ENCODE measurements around the gene CYP2W1. TPM values are rescaled to one million over a fixed set of nuclear protein-coding genes. Genes with fewer than 3 reads are reported as not detected.

CYP2W1 gene
- total RNA-seq (2014; rRNA removed) (not detected in 2 replicates), Bru-seq, nascent RNA (not detected), BruChase-seq, experiment 1, labeled RNA remaining after a 6-hour chase (not detected), BruChase-seq, experiment 2, labeled RNA remaining after a 2-hour chase (percentile 13 among the genes with signal in this experiment)
- long read RNA-seq, partial matches to known transcripts = 0 of 1 reads
- long read RNA-seq, other reads (novel, unspliced or antisense) = 1 of 1 reads

DNA sequence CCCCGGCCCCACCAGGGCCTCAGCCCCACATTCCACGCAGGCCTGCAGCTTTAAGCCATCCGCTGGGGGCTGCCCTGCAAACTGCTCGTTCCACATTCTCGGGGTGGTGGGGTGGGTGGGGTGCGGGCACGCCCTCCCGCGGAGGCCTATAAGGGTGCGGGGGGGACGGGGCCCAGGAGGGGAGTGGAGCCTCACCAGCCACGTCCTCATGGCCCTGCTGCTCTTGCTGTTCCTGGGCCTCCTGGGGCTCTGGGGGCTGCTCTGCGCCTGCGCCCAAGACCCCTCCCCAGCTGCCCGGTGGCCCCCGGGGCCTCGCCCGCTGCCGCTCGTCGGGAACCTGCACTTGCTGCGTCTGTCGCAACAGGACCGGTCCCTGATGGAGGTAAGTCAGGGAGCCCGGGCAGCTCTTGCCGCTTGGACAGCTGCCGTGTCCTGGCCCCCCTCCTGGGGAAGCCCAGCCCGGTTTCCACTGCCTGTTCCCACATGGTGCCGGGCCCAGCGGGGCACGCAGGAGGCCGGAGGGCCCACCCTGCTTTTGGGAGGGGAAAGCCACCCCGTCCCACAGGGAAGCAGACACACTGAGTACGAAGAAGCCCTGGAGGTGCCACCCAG lies at the start of gene CYP2W1:
CYP2W1 (plus strand) TSS at position 178 of the 612 bp plus-strand sequence; CDS start at position 209, 31 bp downstream.
- CTCF ChIA-PET = no interaction called here
- H3K79me2 ChIP-seq (ENCODE audit: low read length) = no peaks in the 10 kb centered on the region
- DNase-seq = no peak
- H3K4me2 ChIP-seq (ENCODE audit: low read length) = no peak within 1 kb of the TSS
- no peaks in the 10 kb centered on the region for H3K9me2 ChIP-seq (replicated peaks; ENCODE audit: low read length)
- no peak within 1 kb of the TSS for H2AFZ ChIP-seq (ENCODE audit: low read length)
- intact Hi-C loops (cut with micrococcal nuclease) = no loop called here
- BruUV-seq (replicated peaks) = no TSS peak
- H3K27ac ChIP-seq (ENCODE audit: low read length) = no peak within 1 kb of the TSS
- H3K4me3 ChIP-seq (ENCODE audit: low read length) = no peak within 1 kb of the TSS
- no peaks in the 10 kb centered on the region for H3K9me3 ChIP-seq (ENCODE audit: low read length)
- no peaks in the 10 kb centered on the region for H4K20me1 ChIP-seq (ENCODE audit: low read length)
- ATAC-seq = no peak
- no peaks in the 10 kb centered on the region for H3K27me3 ChIP-seq (ENCODE audit: low read length)
- H3K4me1 ChIP-seq (ENCODE audit: insufficient read depth, low read length) = no peaks in the 10 kb centered on the region
- H3F3A ChIP-seq (ENCODE audit: low read length, unreplicated experiment) = no peaks in the 10 kb centered on the region
- no peak for TF ChIP-seq EZH2phosphoT487 (IDR thresholded peaks at IDR 0.05; ENCODE audit: borderline replicate concordance, low read length)
- no peak for TF ChIP-seq EZH2 (IDR thresholded peaks at IDR 0.05; ENCODE audit: low read length, unreplicated experiment)
- no peak for TF ChIP-seq CTCF (conservative IDR thresholded peaks at IDR 0.05; ENCODE audit: low read depth, low read length)
- H3K9ac ChIP-seq (ENCODE audit: low read length) = no peak within 1 kb of the TSS
- no peaks in the 10 kb centered on the region for H3K36me3 ChIP-seq (ENCODE audit: low read depth, low read length)
- POLR2A ChIA-PET (ENCODE audit: unreplicated experiment) = no interaction called here

DNA sequence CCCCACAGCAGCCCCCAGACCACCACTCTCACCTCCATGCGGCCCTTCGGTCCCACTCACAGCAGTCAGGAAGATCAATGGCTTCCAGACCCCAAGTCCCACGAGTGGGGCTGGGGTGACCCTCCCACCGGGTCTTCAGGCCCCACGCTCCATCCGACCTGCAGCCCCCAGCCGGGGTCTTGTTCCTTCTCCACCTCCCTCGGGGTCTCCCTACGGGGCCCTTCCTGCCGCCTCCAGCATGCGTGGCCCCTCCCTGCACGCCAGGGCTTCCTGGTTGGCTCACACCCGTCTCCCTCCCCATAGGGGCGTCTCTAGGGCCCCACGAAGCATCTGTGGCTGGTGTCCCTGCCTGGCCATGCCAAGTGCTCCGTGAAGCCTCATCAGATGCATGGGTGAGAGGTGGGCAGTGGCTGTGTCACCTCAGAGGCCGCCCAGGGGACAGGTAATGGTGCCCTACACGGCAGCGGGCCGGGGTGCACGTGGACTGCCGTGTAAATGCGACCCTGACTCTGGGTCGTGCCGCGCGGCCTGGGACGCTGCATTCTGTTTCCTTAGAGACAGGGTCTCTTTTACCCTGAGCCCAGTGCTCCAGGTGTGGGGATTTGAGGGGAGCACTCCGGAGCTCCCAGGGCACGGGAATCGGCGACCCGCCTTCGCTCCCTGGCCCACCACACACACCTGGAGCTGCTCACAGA lies 48.4 kb upstream of the CYP2W1 start:
- Histone ChIP-seq H3K9ac (ENCODE audit: low read length) (no peak overlapping the region), H3K27ac (ENCODE audit: low read length) (no peak overlapping the region), H3K4me2 (ENCODE audit: low read length) (no peak overlapping the region), H3F3A (ENCODE audit: low read length, unreplicated experiment) (no peaks in the 10 kb centered on the region), H3K9me2 (replicated peaks; ENCODE audit: low read length) (no peaks in the 10 kb centered on the region), H3K79me2 (ENCODE audit: low read length) (no peaks in the 10 kb centered on the region), H2AFZ (ENCODE audit: low read length) (no peak overlapping the region), H3K27me3 (ENCODE audit: low read length) (no peaks in the 10 kb centered on the region), H3K9me3 (ENCODE audit: low read length) (no peaks in the 10 kb centered on the region), H3K4me3 (ENCODE audit: low read length) (no peak overlapping the region), H3K36me3 (ENCODE audit: low read depth, low read length) (no peaks in the 10 kb centered on the region), H4K20me1 (ENCODE audit: low read length) (no peaks in the 10 kb centered on the region), H3K4me1 (ENCODE audit: insufficient read depth, low read length) (no peaks in the 10 kb centered on the region)
- CTCF ChIA-PET = no interaction called here
- BruUV-seq (replicated peaks) = no TSS peak
- intact Hi-C loops (cut with micrococcal nuclease) = no loop called here
- POLR2A ChIA-PET (ENCODE audit: unreplicated experiment) = no interaction called here
- ATAC-seq (no peak), DNase-seq (no peak)
- TF ChIP-seq EZH2phosphoT487 (IDR thresholded peaks at IDR 0.05; ENCODE audit: borderline replicate concordance, low read length) (no peak), EZH2 (IDR thresholded peaks at IDR 0.05; ENCODE audit: low read length, unreplicated experiment) (no peak), CTCF (conservative IDR thresholded peaks at IDR 0.05; ENCODE audit: low read depth, low read length) (no peak)

All from PC-3 (cell line).